Gastroesophageal sphincter (tissue), 3 donors: Measurements from ENCODE around the gene GLP2R.

ENCODE experiments used
- POLR2AphosphoS5 ChIP-seq: sonication (generic); formaldehyde crosslinking; IDR thresholded peaks from one replicate; pipeline ENCODE4 v1.6.1; 2017; ENCODE audit warnings: antibody characterized with exemption
- TF ChIP-seq, protein P1 (sequence below), 4 experiments: fragments of 200-600 bp in 2 of 4; fragments of 450-650 bp in 2 of 4; sonication (generic) in 1 of 4; IDR thresholded peaks; one replicate each; pipeline ENCODE4 v1.5.1; 2017 to 2019; ENCODE audit warnings: antibody characterized with exemption in 4 of 4, mild to moderate bottlenecking in 2 of 4, moderate library complexity in 2 of 4

- TF ChIP-seq, protein P1, sequence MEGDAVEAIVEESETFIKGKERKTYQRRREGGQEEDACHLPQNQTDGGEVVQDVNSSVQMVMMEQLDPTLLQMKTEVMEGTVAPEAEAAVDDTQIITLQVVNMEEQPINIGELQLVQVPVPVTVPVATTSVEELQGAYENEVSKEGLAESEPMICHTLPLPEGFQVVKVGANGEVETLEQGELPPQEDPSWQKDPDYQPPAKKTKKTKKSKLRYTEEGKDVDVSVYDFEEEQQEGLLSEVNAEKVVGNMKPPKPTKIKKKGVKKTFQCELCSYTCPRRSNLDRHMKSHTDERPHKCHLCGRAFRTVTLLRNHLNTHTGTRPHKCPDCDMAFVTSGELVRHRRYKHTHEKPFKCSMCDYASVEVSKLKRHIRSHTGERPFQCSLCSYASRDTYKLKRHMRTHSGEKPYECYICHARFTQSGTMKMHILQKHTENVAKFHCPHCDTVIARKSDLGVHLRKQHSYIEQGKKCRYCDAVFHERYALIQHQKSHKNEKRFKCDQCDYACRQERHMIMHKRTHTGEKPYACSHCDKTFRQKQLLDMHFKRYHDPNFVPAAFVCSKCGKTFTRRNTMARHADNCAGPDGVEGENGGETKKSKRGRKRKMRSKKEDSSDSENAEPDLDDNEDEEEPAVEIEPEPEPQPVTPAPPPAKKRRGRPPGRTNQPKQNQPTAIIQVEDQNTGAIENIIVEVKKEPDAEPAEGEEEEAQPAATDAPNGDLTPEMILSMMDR (IDR thresholded peaks at IDR 0.05) = no peak
- no peak for TF ChIP-seq POLR2AphosphoS5
Observed at GRCh38 chr17:9894231-9894630, 68.5 kb downstream of the GLP2R start.
